Bronchial epithelial cell (primary cell): ENCODE results near the gene ZNF747. TPM values are rescaled to one million over a fixed set of nuclear protein-coding genes. Genes with fewer than 3 reads are reported as not detected.
"Not testable (repeated sequence)": the region's sequence is repeated elsewhere in the genome, so short reads cannot be mapped to it uniquely, and the experiment has no call there.

Experiments used
- DNase-seq: peaks from one replicate; pipeline ENCODE4 v3.0.0-alpha.2; 2010; ENCODE audit warnings: low read depth
- FAIRE-seq: peaks from 2 replicates; lab custom pipeline; 2011; peaks lifted over from hg19 to GRCh38; lab: Jason Lieb, UNC
- H3K27me3 ChIP-seq: 2 replicates; pipeline ENCODE4 v1.5.1; 2011; ENCODE audit warnings: low read length; ENCODE audit not compliant: control insufficient read depth, insufficient read depth
- H3K36me3 ChIP-seq: 2 replicates; pipeline ENCODE4 v1.5.1; 2011; ENCODE audit warnings: low read length; ENCODE audit not compliant: control insufficient read depth, insufficient read depth
- H3K4me3 ChIP-seq: 2 replicates; pipeline ENCODE4 v1.5.1; 2011; ENCODE audit warnings: mild to moderate bottlenecking, low read depth, low read length, control low read depth
- total RNA-seq: library from RNA; depleted of rRNA; stranded (reverse); fragments of >200 nt; gene quantifications from 2 replicates; pipeline ENCODE4 v1.2.1, GENCODE V29; 2014
- TF ChIP-seq, protein P1 (sequence below): IDR thresholded peaks from 2 replicates; pipeline ENCODE4 v1.5.1; 2011; ENCODE audit warnings: mild to moderate bottlenecking, moderate library complexity, low read length, control low read depth, inconsistent platforms; ENCODE audit not compliant: insufficient read depth, severe bottlenecking

The ZNF747 gene
- total RNA-seq, 1 donor from 2014 or later = 6.1 TPM

DNA sequence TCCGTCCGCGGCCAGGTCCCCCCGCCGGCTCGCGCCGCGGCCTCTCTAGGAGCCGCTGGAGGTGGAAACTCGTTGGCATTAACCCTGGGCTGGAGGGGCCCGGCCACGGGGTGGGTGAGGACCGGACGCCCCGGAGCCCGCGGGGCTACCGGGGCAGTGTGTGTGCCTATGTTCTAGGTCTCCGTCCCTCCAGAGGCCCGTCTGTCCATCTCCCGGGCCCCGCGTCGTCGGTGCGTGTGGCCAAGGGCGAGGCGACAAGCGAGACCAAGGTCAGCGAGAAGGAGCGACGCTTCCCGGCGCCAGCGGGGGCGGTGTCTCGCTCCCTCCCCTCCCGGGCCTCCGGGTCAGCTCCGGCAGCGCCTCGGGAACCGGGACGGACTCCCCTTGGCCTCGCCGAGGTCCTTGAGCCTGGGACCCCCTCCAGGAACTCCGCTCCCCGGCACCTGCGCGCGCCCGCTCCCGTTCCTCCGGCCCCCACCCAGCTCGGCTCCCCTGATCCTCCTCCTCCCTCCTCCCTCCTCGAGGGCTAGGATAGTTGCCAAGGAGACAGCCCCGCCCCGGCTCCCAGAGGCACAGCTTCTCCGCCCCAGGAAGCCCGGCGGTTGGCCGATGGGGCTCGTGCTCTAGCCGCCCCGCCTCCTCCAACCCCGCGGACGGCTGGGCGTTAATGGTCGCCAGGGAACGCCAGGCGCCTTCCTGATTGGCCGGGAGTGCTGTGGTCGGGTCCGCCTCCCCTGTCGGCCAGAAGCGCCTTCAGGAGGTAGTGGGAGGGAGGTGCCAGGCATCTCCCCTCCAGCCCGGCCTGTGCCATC is 7.6 kb downstream of the ZNF747 start:
- FAIRE-seq = no peak
- TF ChIP-seq, protein P1, sequence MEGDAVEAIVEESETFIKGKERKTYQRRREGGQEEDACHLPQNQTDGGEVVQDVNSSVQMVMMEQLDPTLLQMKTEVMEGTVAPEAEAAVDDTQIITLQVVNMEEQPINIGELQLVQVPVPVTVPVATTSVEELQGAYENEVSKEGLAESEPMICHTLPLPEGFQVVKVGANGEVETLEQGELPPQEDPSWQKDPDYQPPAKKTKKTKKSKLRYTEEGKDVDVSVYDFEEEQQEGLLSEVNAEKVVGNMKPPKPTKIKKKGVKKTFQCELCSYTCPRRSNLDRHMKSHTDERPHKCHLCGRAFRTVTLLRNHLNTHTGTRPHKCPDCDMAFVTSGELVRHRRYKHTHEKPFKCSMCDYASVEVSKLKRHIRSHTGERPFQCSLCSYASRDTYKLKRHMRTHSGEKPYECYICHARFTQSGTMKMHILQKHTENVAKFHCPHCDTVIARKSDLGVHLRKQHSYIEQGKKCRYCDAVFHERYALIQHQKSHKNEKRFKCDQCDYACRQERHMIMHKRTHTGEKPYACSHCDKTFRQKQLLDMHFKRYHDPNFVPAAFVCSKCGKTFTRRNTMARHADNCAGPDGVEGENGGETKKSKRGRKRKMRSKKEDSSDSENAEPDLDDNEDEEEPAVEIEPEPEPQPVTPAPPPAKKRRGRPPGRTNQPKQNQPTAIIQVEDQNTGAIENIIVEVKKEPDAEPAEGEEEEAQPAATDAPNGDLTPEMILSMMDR = peak; percentile 50
- H3K36me3 ChIP-seq = peaks cover 6% of the 10 kb centered on the region

DNA sequence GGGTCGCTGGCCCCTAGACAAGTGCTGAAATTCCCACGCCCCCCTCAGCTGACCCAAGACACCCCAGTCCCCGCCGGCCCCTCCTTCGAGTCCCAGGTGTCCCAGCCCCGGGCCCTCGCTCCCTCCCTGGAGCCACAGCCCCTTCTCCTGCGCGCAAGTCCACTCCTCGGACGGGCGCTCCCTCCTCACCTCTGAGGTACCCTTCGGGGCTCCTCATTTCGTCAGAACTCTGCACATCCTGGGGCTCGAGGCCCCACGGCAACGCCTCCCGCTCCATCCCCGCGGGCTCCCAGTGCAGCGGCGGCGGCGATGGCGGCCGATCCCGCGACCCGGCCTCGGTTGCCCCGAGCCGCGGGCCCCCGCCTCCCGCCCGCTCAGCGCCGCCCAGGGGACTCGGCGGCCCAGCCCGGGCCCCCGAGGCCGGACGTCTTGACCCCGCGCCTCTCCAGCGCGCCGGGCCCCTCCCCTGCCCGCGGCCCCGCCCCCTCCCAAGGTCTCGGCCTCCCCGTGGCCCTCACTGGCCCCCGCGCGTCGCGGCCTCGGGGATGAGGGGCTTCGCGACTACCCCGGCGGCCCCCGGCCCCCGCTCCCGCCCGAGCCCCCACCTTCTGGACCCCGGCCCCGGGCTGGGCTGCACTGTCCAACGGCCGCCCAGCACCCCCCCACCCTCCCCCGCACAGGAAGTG is 8.4 kb downstream of the ZNF747 start, which contains the start of gene ZNF768:
Gene ZNF768 (minus strand): TSS at position 430 of the 686 bp plus-strand sequence. CDS start 153 bp downstream, at position 277.
- DNase-seq = no peak
- Histone ChIP-seq H3K27me3 (no peaks in the 10 kb centered on the region), H3K4me3 (peak within 1 kb of the TSS; percentile 80), H3K36me3 (peaks cover 6% of the 10 kb centered on the region)
- TF ChIP-seq, protein P1 = no peak
- no peak for FAIRE-seq

More for the DNA sequence above, 7.6 kb downstream of the ZNF747 start:
- H3K27me3 ChIP-seq = no peaks in the 10 kb centered on the region
- peak overlapping the region; percentile 80 for H3K4me3 ChIP-seq
- peak; percentile 89 for DNase-seq

DNA sequence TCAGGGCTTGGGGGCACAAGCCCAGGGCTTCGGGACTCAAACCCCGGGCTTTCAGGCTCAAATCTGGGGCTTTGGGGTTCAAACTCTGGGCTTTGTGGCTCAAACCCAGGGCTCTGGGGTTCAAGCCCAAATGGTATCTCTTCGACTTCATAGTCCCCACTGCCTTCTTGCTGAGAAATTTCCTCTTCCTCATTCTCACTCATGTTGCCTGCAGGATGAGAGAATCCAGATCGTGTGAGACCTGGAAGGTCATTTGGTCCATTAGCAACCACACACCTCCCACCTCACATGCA is 8.9 kb downstream of the ZNF747 start:
- peaks cover 3% of the 10 kb centered on the region for H3K36me3 ChIP-seq
- H3K27me3 ChIP-seq = no peaks in the 10 kb centered on the region
- DNase-seq (no peak), FAIRE-seq (no peak)
- H3K4me3 ChIP-seq = peak overlapping the region; percentile 80
- TF ChIP-seq, protein P1 = no peak

DNA sequence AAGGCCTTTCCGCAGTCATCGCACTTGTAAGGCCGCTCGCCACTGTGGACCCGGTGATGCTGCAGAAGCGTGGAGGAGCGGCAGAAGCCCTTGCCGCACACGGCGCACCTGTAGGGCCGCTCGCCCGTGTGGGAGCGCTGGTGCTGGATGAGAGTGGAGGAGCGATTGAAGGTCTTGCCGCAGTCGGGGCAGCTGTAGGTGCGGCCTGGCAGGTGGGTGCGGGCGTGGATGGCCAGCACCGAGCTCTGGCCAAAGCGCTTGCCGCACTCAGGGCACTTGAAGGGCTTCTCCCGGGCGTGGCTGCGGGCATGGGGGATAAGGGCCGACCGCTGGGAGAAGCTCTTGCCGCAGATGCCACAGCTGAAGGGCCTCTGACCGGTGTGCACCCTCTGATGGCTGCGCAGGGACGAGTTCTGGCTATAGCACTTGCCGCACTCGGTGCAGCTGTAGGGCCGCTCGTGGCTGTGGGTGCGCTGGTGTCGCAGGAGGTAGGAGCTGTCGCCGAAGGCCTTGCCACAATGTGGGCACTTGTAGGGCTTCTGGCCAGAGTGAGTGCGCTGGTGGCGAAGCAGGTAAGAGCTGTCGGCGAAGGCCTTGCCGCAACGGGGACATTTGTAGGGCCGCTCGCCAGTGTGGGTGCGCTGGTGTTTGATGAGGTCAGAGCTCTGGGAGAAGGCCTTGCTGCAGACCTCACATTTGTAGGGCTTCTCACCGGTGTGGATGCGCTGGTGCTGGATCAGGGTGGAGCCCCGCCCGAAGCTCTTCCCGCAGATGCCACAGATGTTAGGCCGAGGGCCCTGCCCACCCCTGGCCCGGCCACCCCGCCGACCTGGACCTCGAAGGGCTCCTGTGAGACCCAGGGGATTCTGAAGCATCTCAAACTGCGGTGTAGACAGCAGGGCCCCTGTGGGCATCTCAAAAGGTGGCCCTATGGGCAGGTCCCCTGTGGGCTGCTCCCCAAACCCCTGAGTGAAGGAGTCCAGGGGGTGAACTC is 9.8 kb downstream of the ZNF747 start:
- no peak for DNase-seq
- Histone ChIP-seq H3K27me3 (no peaks in the 10 kb centered on the region), H3K4me3 (no peak overlapping the region), H3K36me3 (peaks cover 3% of the 10 kb centered on the region)
- FAIRE-seq = no peak
- TF ChIP-seq, protein P1 = no peak

DNA sequence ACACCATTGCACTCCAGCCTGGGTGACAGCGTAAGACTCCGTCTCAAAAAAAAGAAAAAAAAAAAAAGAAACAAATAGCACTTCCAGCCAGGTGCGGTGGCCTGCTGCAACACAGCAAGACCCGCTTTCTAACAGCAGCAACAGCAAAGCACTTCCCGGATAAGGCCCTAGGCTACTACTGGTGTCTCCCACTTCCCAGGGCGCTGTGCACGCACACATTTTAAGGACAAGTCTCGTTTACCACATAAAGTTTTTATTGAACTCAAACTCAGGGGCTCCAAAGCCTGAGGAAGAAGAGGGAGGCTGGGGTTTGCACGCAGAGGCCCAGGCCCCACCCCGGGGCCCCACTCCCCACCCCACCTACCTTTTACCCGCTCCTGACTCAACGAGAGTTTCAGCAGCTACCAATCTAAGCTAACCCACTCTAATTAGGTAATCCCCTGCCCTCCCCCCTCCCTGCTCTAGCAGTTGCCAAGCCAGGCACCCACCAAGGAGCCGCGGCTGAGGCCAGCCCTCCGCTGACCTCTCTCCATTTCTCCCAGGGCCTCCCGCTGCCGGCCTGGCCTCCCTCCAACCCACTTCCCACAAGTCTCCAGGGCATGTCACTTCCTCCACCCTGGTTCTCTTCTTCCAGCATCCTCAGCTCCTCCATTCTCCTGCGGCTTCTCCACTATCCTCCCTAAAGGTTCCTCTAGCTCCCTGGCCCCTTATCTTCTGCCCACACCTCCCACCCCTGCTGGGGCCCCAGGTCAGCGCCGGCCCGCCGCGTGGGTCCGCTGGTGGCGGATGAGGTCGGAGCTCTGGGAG is 10.7 kb downstream of the ZNF747 start:
- Histone ChIP-seq H3K27me3 (no peaks in the 10 kb centered on the region), H3K36me3 (peaks cover 3% of the 10 kb centered on the region), H3K4me3 (no peak overlapping the region)
- FAIRE-seq (no peak), DNase-seq (no peak)
- TF ChIP-seq, protein P1 = no peak

DNA sequence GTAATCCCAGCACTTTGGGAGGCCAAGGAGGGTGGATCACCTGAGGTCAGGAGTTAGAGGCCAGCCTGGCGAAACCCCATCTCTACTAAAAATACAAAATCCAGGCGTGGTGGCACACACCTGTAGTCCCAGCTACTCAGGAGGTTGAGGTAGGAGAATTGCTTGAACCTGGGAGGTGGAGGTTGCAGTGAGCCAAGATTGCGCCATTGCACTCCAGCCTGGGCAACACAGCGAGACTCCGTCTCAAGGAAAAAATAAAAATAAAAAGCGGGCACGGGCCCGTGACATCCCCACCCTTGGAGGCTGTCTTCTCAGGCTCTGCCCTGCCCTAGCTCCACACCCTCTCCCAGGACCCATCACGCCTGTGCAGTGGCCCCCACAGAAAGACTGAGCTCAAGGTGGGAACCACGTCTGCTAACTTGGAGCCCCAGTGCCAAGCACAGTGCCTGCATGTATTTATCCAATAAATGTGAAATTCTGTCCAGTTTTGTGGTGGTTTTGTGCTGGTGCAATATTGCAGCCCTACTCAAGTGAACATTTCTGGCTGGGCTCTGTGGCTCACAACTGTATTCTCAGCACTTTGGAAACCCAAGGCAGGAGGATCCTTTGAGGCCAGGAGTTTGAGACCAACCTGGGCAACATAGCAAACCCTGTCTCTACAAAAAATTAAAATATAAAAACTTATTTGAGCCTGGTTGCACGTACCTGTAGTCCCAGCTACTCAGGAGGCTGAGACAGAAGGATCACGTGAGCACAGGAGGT is 11.8 kb downstream of the ZNF747 start:
- not testable (repeated sequence) for DNase-seq, FAIRE-seq, H3K36me3 ChIP-seq, H3K27me3 ChIP-seq, H3K4me3 ChIP-seq
